22Rv1 (cell line): Measurements from ENCODE around the gene STAM.

Experiments used
- H3K27ac ChIP-seq: fragments of 450-650 bp; 2 replicates; pipeline ENCODE4 v1.5.1; 2017
- ZFX ChIP-seq: fragments of 450-650 bp; IDR thresholded peaks from 2 replicates; pipeline ENCODE4 v1.6.1; 2017; ENCODE audit warnings: antibody characterized with exemption, borderline replicate concordance
- TF ChIP-seq, protein P1 (sequence below): fragments of 450-650 bp; IDR thresholded peaks from 2 replicates; pipeline ENCODE4 v1.5.1; 2017; ENCODE audit warnings: mild to moderate bottlenecking

The STAM gene

DNA sequence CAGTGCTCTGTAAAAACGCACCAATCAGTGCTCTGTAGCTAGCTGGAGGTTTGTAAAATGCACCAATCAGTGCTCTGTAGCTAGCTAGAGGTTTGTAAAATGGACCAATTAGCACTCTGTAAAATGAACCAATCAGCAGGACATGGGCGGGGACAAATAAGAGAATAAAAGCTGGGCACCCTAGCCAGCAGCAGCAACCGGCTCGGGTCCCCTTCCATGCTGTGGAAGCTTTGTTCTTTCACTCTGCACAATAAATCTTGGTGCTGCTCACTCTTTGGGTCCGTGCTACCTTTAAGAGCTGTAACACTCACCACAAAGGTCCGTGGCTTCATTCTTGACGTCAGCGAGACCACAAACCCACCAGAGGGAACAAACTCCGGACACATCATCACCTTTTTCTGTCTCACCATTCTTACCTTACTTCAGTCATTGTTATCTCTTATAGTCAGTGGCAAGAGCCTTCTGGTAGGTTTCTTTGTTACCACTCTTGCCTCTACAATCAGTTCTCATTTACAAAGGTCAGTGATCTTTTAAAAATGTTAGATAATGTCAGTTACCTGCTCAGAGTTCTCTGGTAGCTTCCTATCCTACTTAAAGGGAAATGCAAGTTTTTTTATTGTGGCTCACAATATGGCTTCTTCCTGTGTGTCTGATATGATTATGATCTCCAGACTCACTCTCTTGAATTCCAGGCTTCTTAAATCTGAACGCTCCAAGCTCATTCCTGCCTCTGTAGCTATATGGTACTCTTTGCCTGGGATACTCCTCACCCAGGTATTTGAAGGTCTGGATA is 4.5 kb downstream of the STAM start:
- TF ChIP-seq ZFX = no peak
- TF ChIP-seq, protein P1, sequence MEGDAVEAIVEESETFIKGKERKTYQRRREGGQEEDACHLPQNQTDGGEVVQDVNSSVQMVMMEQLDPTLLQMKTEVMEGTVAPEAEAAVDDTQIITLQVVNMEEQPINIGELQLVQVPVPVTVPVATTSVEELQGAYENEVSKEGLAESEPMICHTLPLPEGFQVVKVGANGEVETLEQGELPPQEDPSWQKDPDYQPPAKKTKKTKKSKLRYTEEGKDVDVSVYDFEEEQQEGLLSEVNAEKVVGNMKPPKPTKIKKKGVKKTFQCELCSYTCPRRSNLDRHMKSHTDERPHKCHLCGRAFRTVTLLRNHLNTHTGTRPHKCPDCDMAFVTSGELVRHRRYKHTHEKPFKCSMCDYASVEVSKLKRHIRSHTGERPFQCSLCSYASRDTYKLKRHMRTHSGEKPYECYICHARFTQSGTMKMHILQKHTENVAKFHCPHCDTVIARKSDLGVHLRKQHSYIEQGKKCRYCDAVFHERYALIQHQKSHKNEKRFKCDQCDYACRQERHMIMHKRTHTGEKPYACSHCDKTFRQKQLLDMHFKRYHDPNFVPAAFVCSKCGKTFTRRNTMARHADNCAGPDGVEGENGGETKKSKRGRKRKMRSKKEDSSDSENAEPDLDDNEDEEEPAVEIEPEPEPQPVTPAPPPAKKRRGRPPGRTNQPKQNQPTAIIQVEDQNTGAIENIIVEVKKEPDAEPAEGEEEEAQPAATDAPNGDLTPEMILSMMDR = no peak
- no peak overlapping the region for H3K27ac ChIP-seq

DNA sequence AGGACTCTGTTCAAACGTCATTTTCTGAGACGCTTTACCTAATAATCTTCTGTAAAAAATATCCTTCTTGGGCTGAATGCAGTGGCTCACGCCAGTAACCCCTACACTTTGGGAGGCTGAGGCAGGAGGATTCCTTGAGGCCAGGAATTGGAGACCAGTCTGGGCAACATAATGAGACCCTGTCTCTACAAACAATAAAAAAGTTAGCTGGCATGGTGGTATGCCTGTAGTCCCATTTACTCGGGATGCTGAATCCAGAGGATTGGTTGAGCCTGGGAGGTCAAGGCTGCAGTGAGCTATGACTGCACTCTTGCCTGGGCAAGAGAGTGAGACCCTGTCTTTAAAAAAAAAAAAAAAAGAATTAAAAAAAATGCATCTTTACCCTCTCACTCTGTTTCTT is 5.1 kb downstream of the STAM start:
- no peak overlapping the region for H3K27ac ChIP-seq
- TF ChIP-seq ZFX = no peak
- TF ChIP-seq, protein P1 = no peak

DNA sequence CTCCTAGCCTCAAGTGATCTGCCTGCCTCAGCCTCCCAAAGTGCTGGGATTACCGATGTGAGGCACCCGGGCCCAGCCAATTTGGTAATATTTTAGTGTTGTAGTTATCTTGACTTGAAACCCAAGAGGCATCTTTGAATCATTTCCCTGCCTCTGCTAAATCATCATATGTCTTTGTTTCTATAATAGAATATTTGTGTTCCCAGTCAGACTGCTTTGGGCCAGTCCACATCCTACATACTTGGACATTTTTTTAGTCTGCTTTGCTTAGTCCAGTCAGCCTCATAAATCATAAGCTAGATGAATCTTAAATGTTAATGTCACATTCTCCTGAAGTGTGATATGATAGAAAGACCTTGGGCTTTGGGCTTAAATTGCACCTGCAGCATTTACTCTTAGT is 5.9 kb downstream of the STAM start:
- TF ChIP-seq, protein P1 = no peak
- TF ChIP-seq ZFX = no peak
- H3K27ac ChIP-seq = no peak overlapping the region

DNA sequence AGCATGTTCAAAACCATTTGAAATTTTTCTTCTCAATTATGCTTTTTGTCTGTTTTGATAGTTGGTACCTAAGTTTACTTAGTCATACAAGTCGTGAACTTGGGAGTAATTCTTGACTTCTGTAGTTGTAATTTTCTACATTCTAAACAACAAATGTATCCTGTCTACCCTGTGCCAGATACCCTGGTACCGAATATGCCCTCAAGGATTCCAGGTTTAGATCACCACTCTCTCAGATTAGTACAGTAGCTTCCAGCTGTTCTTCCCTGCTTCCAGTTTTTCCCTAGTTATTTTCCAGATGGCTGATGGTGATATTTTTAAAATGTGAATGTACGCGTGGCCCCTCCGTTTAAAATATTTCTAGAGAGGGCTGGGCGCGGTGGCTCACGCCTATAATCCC is 6.5 kb downstream of the STAM start:
- H3K27ac ChIP-seq = no peak overlapping the region
- TF ChIP-seq, protein P1 = no peak
- TF ChIP-seq ZFX = no peak

DNA sequence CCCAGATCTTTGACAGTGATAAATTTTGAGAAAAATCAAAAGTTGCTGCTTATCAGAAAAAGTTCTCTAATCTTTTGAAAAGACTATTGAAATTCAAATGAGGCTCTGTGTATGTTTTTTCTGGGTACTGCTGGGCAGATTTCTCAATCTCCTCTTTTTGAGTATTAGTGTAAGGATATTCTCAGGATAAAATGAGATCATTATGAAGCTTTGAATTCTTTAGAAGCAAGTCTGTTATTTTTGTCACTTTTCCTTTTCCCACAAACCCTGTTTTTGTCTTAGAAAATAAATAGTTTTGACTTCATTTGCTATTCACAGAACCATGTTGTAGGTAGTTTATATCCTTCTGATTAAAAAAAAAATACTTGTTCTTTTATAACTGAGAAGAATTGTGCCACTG is 7.9 kb downstream of the STAM start:
- TF ChIP-seq ZFX = no peak
- TF ChIP-seq, protein P1 = no peak
- H3K27ac ChIP-seq = no peak overlapping the region

- no peak overlapping the region for H3K27ac ChIP-seq
- TF ChIP-seq, protein P1 = no peak
- no peak for TF ChIP-seq ZFX
Measured at GRCh38 chr10:17652585-17652984, 8.6 kb downstream of the STAM start.

- H3K27ac ChIP-seq = no peak overlapping the region
- no peak for TF ChIP-seq ZFX
- TF ChIP-seq, protein P1 = no peak
Measured at GRCh38 chr10:17655009-17655408, 11.1 kb downstream of the STAM start.
